WI38 (cell line): ENCODE results near the gene MARS1.
"Not testable (repeated sequence)": the region's sequence is repeated elsewhere in the genome, so short reads cannot be mapped to it uniquely, and the experiment has no call there.

ENCODE experiments used
- H3K4me3 ChIP-seq: 2 replicates; pipeline ENCODE4 v1.5.1; 2011; ENCODE audit warnings: low read depth, mild to moderate bottlenecking, control low read depth, low read length
- CTCF ChIP-seq: IDR thresholded peaks from 2 replicates; pipeline ENCODE4 v1.5.1; 2012; ENCODE audit warnings: low read depth, mild to moderate bottlenecking, control low read depth, low read length

MARS1 gene

GRCh38 chr12:57487597-57488401 is at the start of gene MARS1:
Gene MARS1, plus strand, starts transcription at chr12:57488068. Its CDS starts 23 bp downstream, at chr12:57488091.
- TF ChIP-seq CTCF: no peak
- H3K4me3 ChIP-seq: peak within 1 kb of the TSS; percentile 99

DNA sequence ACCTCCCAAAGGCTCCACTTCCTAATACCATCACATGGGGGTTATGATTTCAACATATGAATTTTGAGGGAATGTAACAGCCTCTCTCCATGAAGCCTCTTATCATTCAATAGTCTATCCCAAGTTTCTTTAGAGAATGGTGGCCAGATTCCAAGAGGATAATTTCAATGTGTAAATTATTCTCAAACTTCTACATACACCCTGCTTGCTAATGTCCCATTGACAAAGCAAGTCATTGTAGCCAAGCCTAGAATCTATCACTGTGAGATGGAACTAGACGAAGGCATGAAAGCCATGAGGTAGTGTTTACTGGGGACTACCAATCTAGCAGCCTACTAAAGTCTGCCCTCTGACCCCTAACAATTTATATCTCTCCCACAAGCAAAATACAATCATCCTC is 49.5 kb upstream of the MARS1 start:
- H3K4me3 ChIP-seq: no peak overlapping the region
- TF ChIP-seq CTCF: no peak

GRCh38 chr12:57439762-57440266 is 48.1 kb upstream of the MARS1 start:
- H3K4me3 ChIP-seq: no peak overlapping the region
- no peak for TF ChIP-seq CTCF

DNA sequence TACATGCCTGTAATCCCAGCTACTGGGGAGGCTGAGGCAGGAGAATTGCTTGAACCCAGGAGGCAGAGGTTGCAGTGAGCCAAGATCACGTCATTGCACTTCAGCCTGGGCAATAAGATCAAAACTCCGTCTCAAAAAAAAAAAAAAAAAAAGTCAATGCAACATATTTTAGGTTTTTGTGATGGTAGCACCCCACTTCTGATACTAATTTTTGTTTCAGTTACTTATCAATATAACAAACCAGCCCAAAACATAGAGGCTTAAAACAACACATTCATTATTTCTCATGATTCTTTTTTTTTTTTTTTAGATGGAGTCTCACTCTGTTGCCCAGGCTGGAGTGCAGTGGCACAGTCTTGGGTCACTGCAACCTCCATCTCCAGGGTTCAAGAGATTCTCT is 46.5 kb upstream of the MARS1 start:
- H3K4me3 ChIP-seq: not testable (repeated sequence)

DNA sequence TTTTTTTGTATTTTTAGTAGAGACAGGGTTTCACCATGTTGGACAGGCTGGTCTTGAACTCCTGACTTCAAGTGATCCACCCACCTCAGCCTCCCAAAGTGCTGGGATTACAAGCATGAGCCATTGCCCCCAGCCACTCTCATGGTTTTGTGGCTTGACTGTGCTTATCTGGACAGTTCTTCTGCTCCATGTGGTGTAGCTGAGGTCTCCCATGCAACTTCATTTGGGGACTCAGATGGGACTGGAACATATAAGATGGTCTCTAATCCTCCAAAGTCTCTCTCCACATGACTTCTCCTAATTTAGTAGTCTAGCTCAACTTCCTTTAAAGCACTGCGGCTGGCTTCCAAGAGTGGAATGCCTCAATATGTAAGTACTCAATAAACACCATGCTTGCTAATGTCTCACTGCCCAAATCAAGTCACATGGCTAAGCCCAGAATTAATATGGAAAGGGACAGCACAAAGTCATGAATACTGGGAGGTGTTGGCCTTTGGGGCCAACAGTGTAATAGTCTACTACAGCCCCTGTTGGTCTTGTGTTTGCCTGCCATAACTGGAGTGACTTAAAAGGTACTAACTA is 45.9 kb upstream of the MARS1 start:
- no peak for TF ChIP-seq CTCF
- H3K4me3 ChIP-seq: no peak overlapping the region

GRCh38 chr12:57444337-57444736 is 43.5 kb upstream of the MARS1 start:
- H3K4me3 ChIP-seq: not testable (repeated sequence)

- TF ChIP-seq CTCF: no peak
- H3K4me3 ChIP-seq: no peak overlapping the region
Observed at GRCh38 chr12:57444744-57445143, 43.1 kb upstream of the MARS1 start.

DNA sequence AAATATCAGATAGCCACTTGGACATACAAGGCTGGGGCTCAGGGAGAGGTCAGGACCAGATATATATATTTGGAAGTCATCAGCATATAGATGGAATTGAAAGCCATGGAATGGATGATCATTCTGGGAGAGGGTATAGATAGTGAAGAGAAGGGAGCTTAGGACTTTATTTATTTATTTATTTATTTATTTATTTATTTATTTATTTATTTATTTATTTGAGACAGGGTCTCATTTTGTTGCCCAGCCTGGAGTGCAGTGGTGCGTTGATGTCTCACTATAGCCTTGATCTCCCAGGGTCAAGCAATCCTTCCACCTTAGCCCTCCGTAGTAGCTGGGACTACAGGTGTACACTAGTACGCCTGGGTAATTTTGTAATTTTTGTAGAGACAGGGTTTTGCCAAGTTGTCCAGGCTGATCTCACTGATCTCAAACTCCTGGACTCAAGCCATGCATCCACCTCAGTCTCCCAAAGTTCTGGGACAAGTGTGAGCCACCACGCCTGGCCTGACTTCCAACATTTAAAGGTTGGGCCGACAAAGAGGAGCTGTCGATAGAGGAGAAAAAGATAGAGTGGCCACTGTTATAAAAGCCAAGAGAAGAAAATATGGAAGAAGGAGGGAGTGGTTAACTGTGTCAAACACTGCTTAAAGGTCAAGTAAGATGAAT is 41.4 kb upstream of the MARS1 start:
- TF ChIP-seq CTCF: no peak
- no peak overlapping the region for H3K4me3 ChIP-seq
